GM23338 (cell line): ENCODE data around the gene IPCEF1. TPM values are rescaled to one million over a fixed set of nuclear protein-coding genes. Genes with fewer than 3 reads are reported as not detected.

ENCODE experiments used
- ATAC-seq: fragments of 200-7000 bp; cut with Tn5 transposase; 3 replicates; pipeline ENCODE4 v1.9.1; 2020
- DNase-seq: peaks from one replicate; pipeline ENCODE4 v3.0.0-alpha.2; 2015; ENCODE audit warnings: low spot score
- H2AFZ ChIP-seq: fragments of 200-600 bp; sonication (generic); 2 replicates; pipeline ENCODE4 v1.8.0; 2016; ENCODE audit warnings: antibody characterized with exemption, mild to moderate bottlenecking, moderate library complexity
- H3F3A ChIP-seq: fragments of 200-600 bp; sonication (generic); replicated peaks from 2 replicates; pipeline ENCODE4 v1.8.0; 2017; ENCODE audit warnings: antibody characterized with exemption, mixed run types, low read depth
- H3K27ac ChIP-seq: fragments of 200-600 bp; sonication (generic); 2 replicates; pipeline ENCODE4 v1.6.1; 2016; ENCODE audit warnings: low read depth
- H3K27me3 ChIP-seq: fragments of 200-600 bp; sonication (generic); 2 replicates; pipeline ENCODE4 v1.8.0; 2016; ENCODE audit warnings: mild to moderate bottlenecking, mixed run types, moderate library complexity; ENCODE audit not compliant: insufficient read depth
- H3K36me3 ChIP-seq: fragments of 200-600 bp; sonication (generic); 2 replicates; pipeline ENCODE4 v1.8.0; 2016; ENCODE audit warnings: mild to moderate bottlenecking; ENCODE audit not compliant: insufficient read depth
- H3K4me1 ChIP-seq: fragments of 200-600 bp; sonication (generic); 2 replicates; pipeline ENCODE4 v1.8.0; 2016; ENCODE audit warnings: mild to moderate bottlenecking, moderate library complexity; ENCODE audit not compliant: insufficient read depth
- H3K4me2 ChIP-seq: fragments of 200-600 bp; sonication (generic); 2 replicates; pipeline ENCODE4 v1.7.1; 2017; ENCODE audit warnings: mixed run types
- H3K4me3 ChIP-seq: fragments of 200-600 bp; sonication (generic); 2 replicates; pipeline ENCODE4 v1.6.1; 2016; ENCODE audit warnings: mixed run types
- H3K79me2 ChIP-seq: fragments of 200-600 bp; sonication (generic); replicated peaks from 2 replicates; pipeline ENCODE4 v1.8.0; 2017; ENCODE audit warnings: mild to moderate bottlenecking; ENCODE audit not compliant: insufficient read depth
- H3K9me2 ChIP-seq: fragments of 200-600 bp; sonication (generic); 2 replicates; pipeline ENCODE4 v1.8.0; 2017; ENCODE audit not compliant: insufficient read depth
- H4K20me1 ChIP-seq: fragments of 200-600 bp; sonication (generic); replicated peaks from 2 replicates; pipeline ENCODE4 v1.8.0; 2017; ENCODE audit warnings: mild to moderate bottlenecking; ENCODE audit not compliant: insufficient read depth
- H3K27ac Mint-ChIP-seq: 2 replicates; pipeline ENCODE4 v1.8.0; 2020; ENCODE audit warnings: inconsistent platforms, mild to moderate bottlenecking, moderate library complexity, mixed read lengths
- H3K27me3 Mint-ChIP-seq: 3 replicates; pipeline ENCODE4 v1.8.0; 2022; ENCODE audit warnings: low read depth, mild to moderate bottlenecking, moderate library complexity, mixed read lengths, inconsistent platforms; ENCODE audit not compliant: insufficient read depth, poor library complexity
- H3K36me3 Mint-ChIP-seq: 3 replicates; pipeline ENCODE4 v1.8.0; 2021; ENCODE audit warnings: low read depth, mild to moderate bottlenecking, inconsistent platforms, moderate library complexity, mixed read lengths
- H3K4me1 Mint-ChIP-seq: 3 replicates; pipeline ENCODE4 v1.8.0; 2020; ENCODE audit warnings: mild to moderate bottlenecking, inconsistent platforms, mixed read lengths
- H3K4me3 Mint-ChIP-seq: 3 replicates; pipeline ENCODE4 v1.8.0; 2021; ENCODE audit warnings: moderate library complexity, mild to moderate bottlenecking, inconsistent platforms, mixed read lengths
- H3K9me3 Mint-ChIP-seq: 3 replicates; pipeline ENCODE4 v1.8.0; 2020; ENCODE audit warnings: moderate library complexity, mild to moderate bottlenecking, inconsistent platforms, mixed read lengths
- CREB1 ChIP-seq: fragments of 250-450 bp; sonication (Bioruptor Pico); IDR thresholded peaks from 2 replicates; pipeline ENCODE4 v1.5.0; 2020; ENCODE audit warnings: low read depth, mild to moderate bottlenecking, moderate library complexity
- EZH2 ChIP-seq: fragments of 200-600 bp; sonication (generic); IDR thresholded peaks from one replicate; pipeline ENCODE4 v1.8.0; 2017; ENCODE audit warnings: antibody characterized with exemption, mild to moderate bottlenecking, low read depth; ENCODE audit not compliant: unreplicated experiment
- EZH2phosphoT487 ChIP-seq: fragments of 200-600 bp; sonication (generic); IDR thresholded peaks from one replicate; pipeline ENCODE4 v1.8.1; 2018; ENCODE audit warnings: antibody characterized with exemption; ENCODE audit not compliant: unreplicated experiment
- JUNB ChIP-seq: IDR thresholded peaks from one replicate; pipeline ENCODE4 v1.6.1; 2016; ENCODE audit warnings: antibody characterized with exemption; ENCODE audit not compliant: unreplicated experiment
- NANOG ChIP-seq: IDR thresholded peaks from 2 replicates; pipeline ENCODE4 v1.6.1; 2016; ENCODE audit warnings: antibody characterized with exemption, borderline replicate concordance
- POLR2AphosphoS5 ChIP-seq: IDR thresholded peaks from 2 replicates; pipeline ENCODE4 v1.6.1; 2016; ENCODE audit warnings: antibody characterized with exemption, low read depth
- STAT1 ChIP-seq: IDR thresholded peaks from one replicate; pipeline ENCODE4 v1.6.1; 2016; ENCODE audit warnings: antibody characterized with exemption; ENCODE audit not compliant: unreplicated experiment
- ZNF114 ChIP-seq: fragments of 250-450 bp; sonication (Bioruptor Pico); IDR thresholded peaks from 2 replicates; pipeline ENCODE4 v1.5.0; 2020; ENCODE audit warnings: mild to moderate bottlenecking, moderate library complexity
- ZNF331 ChIP-seq: fragments of 250-450 bp; sonication (Bioruptor Pico); IDR thresholded peaks from 2 replicates; pipeline ENCODE4 v1.5.0; 2020; ENCODE audit warnings: low read depth, mild to moderate bottlenecking, moderate library complexity
- ZNF462 ChIP-seq: fragments of 250-450 bp; sonication (Bioruptor Pico); IDR thresholded peaks from 2 replicates; pipeline ENCODE4 v1.5.0; 2020; ENCODE audit warnings: mild to moderate bottlenecking, moderate library complexity
- polyA plus RNA-seq: library from polyadenylated mRNA; unstranded; fragments of >200 nt; fragmentation: Nextera tagmentation; extraction: Ambion mirVana; gene quantifications from 2 replicates; pipeline ENCODE4 v1.2.1, GENCODE V29; 2016
- total RNA-seq: library from RNA; depleted of rRNA; stranded (reverse); fragments of >200 nt; shearing (Covaris generic); gene quantifications from 2 replicates; pipeline ENCODE4 v1.2.3, GENCODE V29; 2014
- TF ChIP-seq, protein P1 (sequence below), 2 experiments: fragments of 200-600 bp in 1 of 2; sonication (generic) in 1 of 2; conservative IDR thresholded peaks; 2 replicates each; pipeline versions ENCODE4 v1.5.1 to v1.6.1; 2016 to 2017; ENCODE audit warnings: antibody characterized with exemption in 2 of 2, low read depth in 2 of 2, mild to moderate bottlenecking in 2 of 2, moderate library complexity in 1 of 2
- TF ChIP-seq, protein P2 (sequence below): IDR thresholded peaks from one replicate; pipeline ENCODE4 v1.6.1; 2018; ENCODE audit warnings: antibody characterized with exemption; ENCODE audit not compliant: unreplicated experiment
- TF ChIP-seq, protein P3 (sequence below): IDR thresholded peaks from 2 replicates; pipeline ENCODE4 v1.6.1; 2016; ENCODE audit warnings: antibody characterized with exemption

The IPCEF1 gene
- total and polyA plus RNA-seq, 2 experiments from 2014 or later, result 0.15 to 1.8 TPM

GRCh38 chr6:154206996-154207395 is 149.6 kb downstream of the IPCEF1 start:
- no peaks in the 10 kb centered on the region for H4K20me1 ChIP-seq
- no peak for ATAC-seq
- Mint-ChIP-seq H3K4me3 (no peak overlapping the region), H3K27me3 (peaks cover 2% of the 10 kb centered on the region), H3K4me1 (no peaks in the 10 kb centered on the region), H3K36me3 (no peaks in the 10 kb centered on the region), H3K9me3 (no peaks in the 10 kb centered on the region), H3K27ac (peak overlapping the region; percentile 22)
- no peaks in the 10 kb centered on the region for H3K36me3 ChIP-seq
- no peaks in the 10 kb centered on the region for H3K79me2 ChIP-seq
- no peak overlapping the region for H3K27ac ChIP-seq
- H3K4me2 ChIP-seq, result no peak overlapping the region
- H3K9me2 ChIP-seq, result 0 out of 2 replicates have a peak, but pooled peaks cover 5% of the 10 kb centered on the region
- no peak for DNase-seq
- TF ChIP-seq, protein P1, sequence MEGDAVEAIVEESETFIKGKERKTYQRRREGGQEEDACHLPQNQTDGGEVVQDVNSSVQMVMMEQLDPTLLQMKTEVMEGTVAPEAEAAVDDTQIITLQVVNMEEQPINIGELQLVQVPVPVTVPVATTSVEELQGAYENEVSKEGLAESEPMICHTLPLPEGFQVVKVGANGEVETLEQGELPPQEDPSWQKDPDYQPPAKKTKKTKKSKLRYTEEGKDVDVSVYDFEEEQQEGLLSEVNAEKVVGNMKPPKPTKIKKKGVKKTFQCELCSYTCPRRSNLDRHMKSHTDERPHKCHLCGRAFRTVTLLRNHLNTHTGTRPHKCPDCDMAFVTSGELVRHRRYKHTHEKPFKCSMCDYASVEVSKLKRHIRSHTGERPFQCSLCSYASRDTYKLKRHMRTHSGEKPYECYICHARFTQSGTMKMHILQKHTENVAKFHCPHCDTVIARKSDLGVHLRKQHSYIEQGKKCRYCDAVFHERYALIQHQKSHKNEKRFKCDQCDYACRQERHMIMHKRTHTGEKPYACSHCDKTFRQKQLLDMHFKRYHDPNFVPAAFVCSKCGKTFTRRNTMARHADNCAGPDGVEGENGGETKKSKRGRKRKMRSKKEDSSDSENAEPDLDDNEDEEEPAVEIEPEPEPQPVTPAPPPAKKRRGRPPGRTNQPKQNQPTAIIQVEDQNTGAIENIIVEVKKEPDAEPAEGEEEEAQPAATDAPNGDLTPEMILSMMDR (conservative IDR thresholded peaks at IDR 0.05; ENCODE audit: low read depth in 2 of 2), result no peak
- no peak for TF ChIP-seq ZNF331 (CRISPR knock-in tag)
- no peak for TF ChIP-seq EZH2phosphoT487
- TF ChIP-seq, protein P2, sequence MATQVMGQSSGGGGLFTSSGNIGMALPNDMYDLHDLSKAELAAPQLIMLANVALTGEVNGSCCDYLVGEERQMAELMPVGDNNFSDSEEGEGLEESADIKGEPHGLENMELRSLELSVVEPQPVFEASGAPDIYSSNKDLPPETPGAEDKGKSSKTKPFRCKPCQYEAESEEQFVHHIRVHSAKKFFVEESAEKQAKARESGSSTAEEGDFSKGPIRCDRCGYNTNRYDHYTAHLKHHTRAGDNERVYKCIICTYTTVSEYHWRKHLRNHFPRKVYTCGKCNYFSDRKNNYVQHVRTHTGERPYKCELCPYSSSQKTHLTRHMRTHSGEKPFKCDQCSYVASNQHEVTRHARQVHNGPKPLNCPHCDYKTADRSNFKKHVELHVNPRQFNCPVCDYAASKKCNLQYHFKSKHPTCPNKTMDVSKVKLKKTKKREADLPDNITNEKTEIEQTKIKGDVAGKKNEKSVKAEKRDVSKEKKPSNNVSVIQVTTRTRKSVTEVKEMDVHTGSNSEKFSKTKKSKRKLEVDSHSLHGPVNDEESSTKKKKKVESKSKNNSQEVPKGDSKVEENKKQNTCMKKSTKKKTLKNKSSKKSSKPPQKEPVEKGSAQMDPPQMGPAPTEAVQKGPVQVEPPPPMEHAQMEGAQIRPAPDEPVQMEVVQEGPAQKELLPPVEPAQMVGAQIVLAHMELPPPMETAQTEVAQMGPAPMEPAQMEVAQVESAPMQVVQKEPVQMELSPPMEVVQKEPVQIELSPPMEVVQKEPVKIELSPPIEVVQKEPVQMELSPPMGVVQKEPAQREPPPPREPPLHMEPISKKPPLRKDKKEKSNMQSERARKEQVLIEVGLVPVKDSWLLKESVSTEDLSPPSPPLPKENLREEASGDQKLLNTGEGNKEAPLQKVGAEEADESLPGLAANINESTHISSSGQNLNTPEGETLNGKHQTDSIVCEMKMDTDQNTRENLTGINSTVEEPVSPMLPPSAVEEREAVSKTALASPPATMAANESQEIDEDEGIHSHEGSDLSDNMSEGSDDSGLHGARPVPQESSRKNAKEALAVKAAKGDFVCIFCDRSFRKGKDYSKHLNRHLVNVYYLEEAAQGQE, result no peak
- no peak for TF ChIP-seq JUNB
- TF ChIP-seq POLR2AphosphoS5, result no peak
- TF ChIP-seq CREB1, result no peak
- TF ChIP-seq, protein P3, sequence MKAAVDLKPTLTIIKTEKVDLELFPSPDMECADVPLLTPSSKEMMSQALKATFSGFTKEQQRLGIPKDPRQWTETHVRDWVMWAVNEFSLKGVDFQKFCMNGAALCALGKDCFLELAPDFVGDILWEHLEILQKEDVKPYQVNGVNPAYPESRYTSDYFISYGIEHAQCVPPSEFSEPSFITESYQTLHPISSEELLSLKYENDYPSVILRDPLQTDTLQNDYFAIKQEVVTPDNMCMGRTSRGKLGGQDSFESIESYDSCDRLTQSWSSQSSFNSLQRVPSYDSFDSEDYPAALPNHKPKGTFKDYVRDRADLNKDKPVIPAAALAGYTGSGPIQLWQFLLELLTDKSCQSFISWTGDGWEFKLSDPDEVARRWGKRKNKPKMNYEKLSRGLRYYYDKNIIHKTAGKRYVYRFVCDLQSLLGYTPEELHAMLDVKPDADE, result no peak
- no peak for TF ChIP-seq ZNF462
- no peak for TF ChIP-seq STAT1
- no peak for TF ChIP-seq NANOG
- no peak for TF ChIP-seq ZNF114 (CRISPR knock-in tag)
- no peak for TF ChIP-seq EZH2
- no peaks in the 10 kb centered on the region for H3F3A ChIP-seq
- H3K27me3 ChIP-seq, result no peaks in the 10 kb centered on the region
- H2AFZ ChIP-seq, result no peak overlapping the region
- no peaks in the 10 kb centered on the region for H3K4me1 ChIP-seq
- no peak overlapping the region for H3K4me3 ChIP-seq
